Large intestine (tissue), 3 donors: Measurements from ENCODE around the gene SIL1. TPM values are rescaled to one million over a fixed set of nuclear protein-coding genes. Genes with fewer than 3 reads are reported as not detected.
A peak's percentile ranks its signal among the peaks of the same experiment; 100 is the strongest.

Experiments used
- DNase-seq, 2 donors: peaks; one replicate each; pipeline versions ENCODE4 v3.0.0 to v3.0.0-alpha.2; 2013
- H3K27ac ChIP-seq: one replicate; pipeline ENCODE4 v1.5.1; 2013; ENCODE audit warnings: low read length
- H3K27me3 ChIP-seq: 2 replicates; pipeline ENCODE4 v1.6.1; 2013; ENCODE audit warnings: low read length; ENCODE audit not compliant: control insufficient read depth, insufficient read depth
- H3K36me3 ChIP-seq: 2 replicates; pipeline ENCODE4 v1.6.1; 2013; ENCODE audit warnings: low read length; ENCODE audit not compliant: control insufficient read depth, insufficient read depth
- H3K4me1 ChIP-seq: one replicate; pipeline ENCODE4 v1.6.1; 2013; ENCODE audit warnings: low read length; ENCODE audit not compliant: control insufficient read depth, insufficient read depth
- H3K4me3 ChIP-seq: one replicate; pipeline ENCODE4 v1.5.1; 2013; ENCODE audit warnings: low read length
- H3K9me3 ChIP-seq: one replicate; pipeline ENCODE4 v1.6.1; 2013; ENCODE audit warnings: mild to moderate bottlenecking, low read depth, low read length, moderate library complexity; ENCODE audit not compliant: control insufficient read depth
- WGBS: methylation state at CpG from one replicate; pipeline ENCODE4 v1.1.5; 2013; ENCODE audit warnings: low lambda C conversion rate; ENCODE audit not compliant: insufficient coverage; 5-methylcytosine and 5-hydroxymethylcytosine counted together
- polyA plus RNA-seq: library from polyadenylated mRNA; unstranded; fragments of 120-200 nt; gene quantifications from one replicate; pipeline ENCODE4 v1.2.1, GENCODE V29; 2013

SIL1 gene
- polyA plus RNA-seq, 1 donor: 40.2 TPM

DNA sequence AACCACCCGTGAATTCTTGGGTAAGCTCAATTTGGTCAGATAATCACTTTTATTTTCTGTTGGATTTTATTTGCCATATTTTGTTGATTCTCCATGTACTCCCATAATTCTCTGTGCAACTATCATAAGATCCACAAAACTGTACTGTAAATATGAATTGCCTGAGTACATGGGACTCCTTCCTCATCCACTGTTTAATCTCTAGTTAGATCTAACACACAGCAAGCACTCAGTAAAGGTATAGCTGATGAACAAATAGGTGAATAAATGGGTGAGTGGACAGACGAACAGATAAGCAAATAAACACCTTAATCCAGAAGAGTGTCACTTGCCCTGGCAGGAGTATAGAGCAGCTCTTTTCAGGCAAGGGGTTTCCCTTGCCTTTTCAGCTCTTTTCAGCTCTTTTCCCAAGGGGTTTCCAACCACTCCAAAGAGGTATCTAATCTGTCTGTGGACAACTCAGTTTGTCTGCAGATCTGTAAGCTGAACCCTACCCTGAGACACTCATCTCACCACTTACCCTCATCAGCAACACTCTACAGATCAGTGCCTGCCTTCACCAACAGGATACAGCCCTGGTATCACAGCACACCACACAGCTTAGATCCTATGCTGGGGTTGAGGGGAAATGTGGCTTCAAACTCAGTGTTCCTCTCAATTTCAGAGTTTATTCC is 51.2 kb downstream of the SIL1 start:
- WGBS: no CpG with 5 or more reads among the region's 2 CpGs
- Histone ChIP-seq H3K4me3 (no peak overlapping the region), H3K36me3 (no peaks in the 10 kb centered on the region), H3K27me3 (no peaks in the 10 kb centered on the region), H3K9me3 (no peaks in the 10 kb centered on the region), H3K4me1 (peaks cover 13% of the 10 kb centered on the region), H3K27ac (no peak overlapping the region)
- DNase-seq: no peak

DNA sequence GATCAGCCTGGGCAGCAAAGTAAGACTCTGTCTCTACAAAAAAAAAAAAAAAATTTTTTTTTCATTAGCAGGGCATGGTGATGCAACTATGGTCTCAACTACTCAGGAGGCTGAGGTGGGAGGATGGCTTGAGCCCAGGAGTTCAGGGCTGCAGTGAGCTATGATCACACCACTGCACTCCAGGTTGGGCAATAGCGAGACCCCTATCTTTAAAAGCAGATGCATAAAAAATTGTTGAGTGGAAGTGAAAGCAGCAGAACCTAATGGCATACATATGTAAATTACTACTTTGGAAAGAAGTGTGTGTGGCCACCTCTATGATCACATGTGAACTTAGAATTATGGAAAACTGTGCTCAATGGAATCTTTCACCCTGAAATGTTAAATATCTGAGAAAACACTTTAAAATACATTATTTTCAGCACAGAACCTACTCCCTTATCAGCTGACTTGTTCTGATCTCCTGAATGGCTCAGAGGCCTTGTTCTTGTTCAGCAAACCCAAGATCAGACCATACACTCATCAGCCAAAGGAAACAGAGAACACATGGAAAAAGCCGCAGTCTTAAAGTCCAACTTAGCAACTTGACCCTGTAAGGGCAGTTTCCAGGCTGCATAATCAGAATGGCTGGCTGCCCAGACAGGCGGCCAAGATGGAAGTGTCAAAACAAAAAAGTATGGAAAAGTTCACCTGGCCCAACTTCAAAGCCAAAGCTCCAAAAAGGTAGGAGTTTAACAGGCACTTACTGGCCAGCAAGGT is 56.5 kb downstream of the SIL1 start:
- no peak overlapping the region for H3K27ac ChIP-seq
- no peaks in the 10 kb centered on the region for H3K36me3 ChIP-seq
- peak in 1 of 2 donors; percentile 52 for DNase-seq
- WGBS: no CpG with 5 or more reads among the region's 3 CpGs
- H3K4me1 ChIP-seq: no peaks in the 10 kb centered on the region
- H3K27me3 ChIP-seq: no peaks in the 10 kb centered on the region
- H3K9me3 ChIP-seq: no peaks in the 10 kb centered on the region
- H3K4me3 ChIP-seq: no peak overlapping the region

DNA sequence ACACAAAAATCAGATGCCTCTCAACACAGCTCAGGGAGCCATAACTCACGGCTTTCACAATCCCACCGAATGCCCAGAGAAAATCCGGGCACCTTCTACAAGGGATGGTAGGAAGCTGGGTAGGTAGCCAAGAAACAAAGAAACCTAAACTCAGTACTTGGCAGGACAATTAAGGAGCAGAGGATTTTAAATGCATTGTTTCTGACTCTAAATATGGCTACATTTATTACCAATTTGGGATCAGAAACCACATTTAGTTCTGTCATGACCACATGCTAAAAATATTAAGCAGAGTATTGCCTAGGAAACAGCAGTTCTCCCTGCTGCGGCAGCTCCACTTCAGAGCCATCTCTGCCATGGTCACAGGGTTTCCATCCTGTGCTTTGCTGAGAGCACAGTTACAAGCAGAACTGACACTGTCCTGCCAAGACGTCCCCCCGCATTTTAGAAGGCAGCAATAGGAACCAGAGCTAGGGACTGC is 57.5 kb downstream of the SIL1 start:
- Histone ChIP-seq H3K36me3 (no peaks in the 10 kb centered on the region), H3K9me3 (no peaks in the 10 kb centered on the region), H3K4me1 (no peaks in the 10 kb centered on the region), H3K27me3 (no peaks in the 10 kb centered on the region), H3K4me3 (no peak overlapping the region), H3K27ac (no peak overlapping the region)
- no CpG with 5 or more reads among the region's 6 CpGs for WGBS
- no peak for DNase-seq

DNA sequence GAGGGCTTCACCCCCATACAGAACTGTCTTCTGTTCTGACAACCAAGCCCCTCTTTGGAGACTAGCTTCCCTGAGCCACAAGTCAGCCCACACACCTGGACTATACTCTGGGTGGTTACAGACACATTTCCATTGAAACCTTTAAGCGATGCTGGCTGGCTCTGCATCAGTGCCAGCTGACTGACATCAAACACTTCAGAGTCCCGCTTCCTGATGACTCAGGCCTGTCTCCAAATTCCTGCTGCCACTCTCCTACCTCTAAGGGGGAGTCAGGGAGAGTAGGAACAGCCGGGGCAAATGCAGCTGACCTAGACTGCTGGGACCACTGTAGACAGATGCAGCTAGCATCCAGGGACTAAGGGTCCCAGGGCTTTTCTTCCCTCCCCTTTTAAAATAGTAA is 59.4 kb downstream of the SIL1 start:
- no peaks in the 10 kb centered on the region for H3K36me3 ChIP-seq
- no CpG with 5 or more reads among the region's 3 CpGs for WGBS
- no peak overlapping the region for H3K4me3 ChIP-seq
- H3K4me1 ChIP-seq: no peaks in the 10 kb centered on the region
- no peak overlapping the region for H3K27ac ChIP-seq
- no peak for DNase-seq
- no peaks in the 10 kb centered on the region for H3K27me3 ChIP-seq
- no peaks in the 10 kb centered on the region for H3K9me3 ChIP-seq

DNA sequence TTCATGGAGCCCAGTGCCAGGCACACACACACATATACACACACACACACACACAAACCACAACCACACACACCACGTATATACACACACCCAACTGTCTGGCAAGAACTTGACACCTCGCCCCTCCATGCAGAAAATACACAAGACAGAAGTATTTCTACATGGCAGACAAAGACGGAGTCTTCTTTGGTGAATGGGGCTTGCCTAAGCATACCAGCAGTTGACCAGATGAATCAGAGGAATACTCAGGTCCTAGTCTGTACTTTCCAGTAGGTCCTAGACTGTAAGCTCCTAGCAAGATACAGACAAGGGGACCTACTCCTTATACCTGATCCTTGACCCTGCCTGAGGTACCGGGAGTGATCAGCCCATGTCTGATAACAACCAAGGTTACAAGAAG is 60.1 kb downstream of the SIL1 start:
- no peak overlapping the region for H3K27ac ChIP-seq
- DNase-seq: no peak
- no CpG with 5 or more reads among the region's 4 CpGs for WGBS
- H3K36me3 ChIP-seq: no peaks in the 10 kb centered on the region
- H3K9me3 ChIP-seq: no peaks in the 10 kb centered on the region
- no peak overlapping the region for H3K4me3 ChIP-seq
- no peaks in the 10 kb centered on the region for H3K27me3 ChIP-seq
- H3K4me1 ChIP-seq: no peaks in the 10 kb centered on the region

DNA sequence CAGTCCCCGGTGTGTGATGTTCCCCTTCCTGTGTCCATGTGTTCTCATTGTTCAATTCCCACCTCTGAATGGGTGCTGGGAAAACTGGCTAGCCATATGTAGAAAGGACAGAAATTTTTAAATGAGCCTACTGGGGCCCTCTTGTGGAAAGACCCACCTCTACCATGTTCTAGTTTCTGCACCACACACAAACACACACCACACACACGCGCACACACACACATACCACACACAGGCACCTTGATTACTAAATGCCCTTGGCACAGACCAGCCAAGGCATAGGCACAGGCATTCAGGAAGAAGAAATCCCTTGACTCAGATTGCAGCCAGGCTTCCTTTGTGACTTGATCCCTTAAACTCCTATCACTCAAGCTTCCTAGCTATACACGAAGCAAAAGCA is 60.5 kb downstream of the SIL1 start:
- no peak overlapping the region for H3K4me3 ChIP-seq
- no peak for DNase-seq
- H3K4me1 ChIP-seq: no peaks in the 10 kb centered on the region

DNA sequence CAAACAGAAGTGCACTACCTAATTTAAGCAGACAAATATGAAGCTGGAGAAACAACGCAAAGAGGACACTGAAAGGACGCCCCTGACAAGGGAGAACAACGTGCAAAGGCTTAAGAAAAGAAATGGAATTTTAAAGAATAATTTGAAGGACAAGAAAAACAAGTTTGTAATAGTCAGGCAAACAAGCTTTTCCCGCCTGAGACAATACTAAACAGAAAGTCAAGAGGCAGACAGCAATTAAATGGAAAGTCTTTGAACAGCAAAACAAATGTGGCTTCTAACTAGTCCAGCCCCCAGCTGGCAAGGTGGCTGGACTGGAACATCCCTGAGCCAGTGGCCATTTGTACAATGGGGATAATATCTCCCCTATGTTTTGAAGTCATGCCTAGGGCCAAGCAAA is 63.3 kb downstream of the SIL1 start:
- no peak for DNase-seq
- H3K36me3 ChIP-seq: no peaks in the 10 kb centered on the region
- WGBS: 87% methylated on average over 4 of the region's 4 CpGs
- H3K27me3 ChIP-seq: no peaks in the 10 kb centered on the region
- no peaks in the 10 kb centered on the region for H3K4me1 ChIP-seq
- H3K9me3 ChIP-seq: no peaks in the 10 kb centered on the region
- H3K27ac ChIP-seq: no peak overlapping the region
- no peak overlapping the region for H3K4me3 ChIP-seq

More for the DNA sequence above, 60.5 kb downstream of the SIL1 start:
- WGBS: no CpG with 5 or more reads among the region's 4 CpGs
- H3K36me3 ChIP-seq: no peaks in the 10 kb centered on the region
- H3K27ac ChIP-seq: no peak overlapping the region
- H3K9me3 ChIP-seq: no peaks in the 10 kb centered on the region
- no peaks in the 10 kb centered on the region for H3K27me3 ChIP-seq

DNA sequence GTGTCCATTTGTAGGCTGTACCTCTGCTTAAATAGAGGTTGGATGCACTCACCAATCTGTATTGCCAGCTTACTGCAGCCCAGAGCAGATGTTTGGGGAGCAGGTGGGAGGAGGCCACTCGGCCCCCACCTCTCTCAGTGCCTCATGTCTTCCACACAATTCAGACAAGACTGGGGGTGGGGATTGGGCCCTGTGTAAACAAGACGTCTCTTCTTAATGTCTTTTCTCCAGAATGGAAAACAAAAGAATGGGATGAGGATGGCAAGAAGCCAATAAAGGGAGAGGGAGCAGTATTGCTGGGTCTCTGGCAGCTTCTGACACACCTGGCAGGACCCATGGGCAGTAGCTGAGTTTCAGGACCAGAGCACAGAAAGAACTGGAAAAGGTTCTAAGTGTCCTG is 64.9 kb downstream of the SIL1 start:
- H3K9me3 ChIP-seq: no peaks in the 10 kb centered on the region
- WGBS: no CpG with 5 or more reads among the region's 2 CpGs
- no peaks in the 10 kb centered on the region for H3K36me3 ChIP-seq
- no peak overlapping the region for H3K27ac ChIP-seq
- H3K27me3 ChIP-seq: no peaks in the 10 kb centered on the region
- H3K4me1 ChIP-seq: no peaks in the 10 kb centered on the region
- no peak for DNase-seq
- no peak overlapping the region for H3K4me3 ChIP-seq

DNA sequence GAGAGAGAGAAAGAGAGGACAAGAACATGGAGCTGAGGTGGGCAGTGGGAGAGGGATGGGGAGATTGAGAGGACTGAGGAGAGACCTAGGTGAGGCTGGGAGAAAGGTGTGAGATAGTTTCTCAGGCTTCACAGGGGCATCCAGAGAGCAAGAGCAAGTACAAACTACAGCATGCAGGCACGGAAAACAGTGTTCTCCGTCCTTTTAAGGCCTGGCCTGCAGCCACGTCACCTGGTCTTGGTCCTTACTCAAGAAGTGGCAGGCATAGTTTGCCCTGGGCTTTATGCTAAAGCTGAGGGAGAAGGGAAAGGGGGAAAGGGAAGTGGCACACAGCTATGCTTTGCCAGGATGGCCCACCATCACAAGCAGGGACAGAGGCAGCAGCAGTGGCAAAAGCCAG is 65.7 kb downstream of the SIL1 start:
- no peak overlapping the region for H3K27ac ChIP-seq
- no CpG with 5 or more reads among the region's 3 CpGs for WGBS
- no peaks in the 10 kb centered on the region for H3K27me3 ChIP-seq
- H3K4me3 ChIP-seq: no peak overlapping the region
- no peaks in the 10 kb centered on the region for H3K36me3 ChIP-seq
- no peak for DNase-seq
- H3K4me1 ChIP-seq: no peaks in the 10 kb centered on the region
- no peaks in the 10 kb centered on the region for H3K9me3 ChIP-seq

DNA sequence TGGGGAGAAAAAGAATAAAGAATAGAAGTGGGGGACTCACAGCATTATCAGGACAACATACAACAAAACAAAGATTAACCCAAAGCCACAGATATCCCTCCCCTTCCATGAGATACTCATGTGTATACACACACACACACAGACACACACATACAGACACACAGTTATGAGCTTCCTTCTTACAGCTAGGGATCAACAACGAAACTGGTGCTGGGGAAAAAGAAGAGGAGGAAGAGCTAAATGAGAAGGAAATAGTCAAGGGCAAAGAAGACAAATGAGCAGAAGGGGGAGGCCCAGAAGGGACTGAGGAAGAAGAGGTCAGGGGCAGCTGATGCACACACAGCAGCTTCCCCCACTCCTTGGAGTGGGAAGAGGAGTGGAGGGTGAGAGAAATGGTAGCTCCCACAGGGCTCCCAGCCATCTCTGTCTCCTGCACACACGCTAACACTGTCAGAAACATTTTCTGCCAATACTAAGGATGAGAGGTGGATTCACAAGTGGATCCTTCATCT is 66.2 kb downstream of the SIL1 start:
- Histone ChIP-seq H3K27ac (peak overlapping the region; percentile 68), H3K4me1 (no peaks in the 10 kb centered on the region), H3K9me3 (no peaks in the 10 kb centered on the region), H3K36me3 (peaks cover 2% of the 10 kb centered on the region), H3K4me3 (no peak overlapping the region), H3K27me3 (no peaks in the 10 kb centered on the region)
- DNase-seq: no peak
- 50% methylated on average over 1 of the region's 2 CpGs for WGBS
